Stimulated activated CD4-positive, alpha-beta T cell treated with anti-CD3 and anti-CD28 coated beads, Interleukin-1b, Interleukin-23, amount 100 ng/mL, for 4 hours (primary cell): ENCODE results near the gene GPR148.
"Not testable (repeated sequence)": the region's sequence is repeated elsewhere in the genome, so short reads cannot be mapped to it uniquely, and the experiment has no call there.

Experiments used
- DNase-seq, 2 donors: peaks; one replicate each; pipeline ENCODE4 v3.0.0-alpha.2; 2020; ENCODE audit warnings: low read depth in 2 of 2

The GPR148 gene, protein sequence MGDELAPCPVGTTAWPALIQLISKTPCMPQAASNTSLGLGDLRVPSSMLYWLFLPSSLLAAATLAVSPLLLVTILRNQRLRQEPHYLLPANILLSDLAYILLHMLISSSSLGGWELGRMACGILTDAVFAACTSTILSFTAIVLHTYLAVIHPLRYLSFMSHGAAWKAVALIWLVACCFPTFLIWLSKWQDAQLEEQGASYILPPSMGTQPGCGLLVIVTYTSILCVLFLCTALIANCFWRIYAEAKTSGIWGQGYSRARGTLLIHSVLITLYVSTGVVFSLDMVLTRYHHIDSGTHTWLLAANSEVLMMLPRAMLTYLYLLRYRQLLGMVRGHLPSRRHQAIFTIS

DNA sequence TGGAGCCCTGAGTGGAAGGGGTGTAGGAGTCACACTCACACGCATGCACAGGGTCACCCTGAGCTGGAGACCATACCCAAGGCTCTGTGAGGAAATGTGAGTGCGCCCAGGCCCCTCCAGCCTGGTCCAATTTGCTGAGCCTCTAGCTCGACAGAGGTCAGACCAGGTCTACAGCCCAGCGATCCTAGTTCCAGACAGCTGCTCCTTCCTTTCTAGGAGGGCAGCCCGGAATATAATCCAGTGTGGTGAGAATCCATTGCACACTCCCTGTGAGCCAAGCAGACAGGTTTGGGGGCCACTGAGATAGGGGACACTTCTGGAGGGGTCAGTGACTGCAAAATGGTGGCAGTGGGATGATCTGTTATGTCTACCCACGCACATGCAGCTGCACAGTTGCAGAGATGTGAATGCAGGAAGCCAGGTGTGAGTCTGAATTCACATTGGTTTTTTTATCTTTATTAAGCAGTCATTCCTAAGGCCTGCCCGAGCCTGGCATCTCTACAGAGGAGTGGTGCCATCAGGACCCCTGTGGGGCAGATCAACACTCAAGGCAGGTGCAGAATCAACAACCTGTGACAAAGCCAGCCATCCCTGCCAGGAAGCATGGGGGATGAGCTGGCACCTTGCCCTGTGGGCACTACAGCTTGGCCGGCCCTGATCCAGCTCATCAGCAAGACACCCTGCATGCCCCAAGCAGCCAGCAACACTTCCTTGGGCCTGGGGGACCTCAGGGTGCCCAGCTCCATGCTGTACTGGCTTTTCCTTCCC is at the start of gene GPR148:
GPR148 (plus strand) TSS at position 522 of the 768 bp plus-strand sequence; CDS start at position 604, 82 bp downstream.
- DNase-seq, result no peak

DNA sequence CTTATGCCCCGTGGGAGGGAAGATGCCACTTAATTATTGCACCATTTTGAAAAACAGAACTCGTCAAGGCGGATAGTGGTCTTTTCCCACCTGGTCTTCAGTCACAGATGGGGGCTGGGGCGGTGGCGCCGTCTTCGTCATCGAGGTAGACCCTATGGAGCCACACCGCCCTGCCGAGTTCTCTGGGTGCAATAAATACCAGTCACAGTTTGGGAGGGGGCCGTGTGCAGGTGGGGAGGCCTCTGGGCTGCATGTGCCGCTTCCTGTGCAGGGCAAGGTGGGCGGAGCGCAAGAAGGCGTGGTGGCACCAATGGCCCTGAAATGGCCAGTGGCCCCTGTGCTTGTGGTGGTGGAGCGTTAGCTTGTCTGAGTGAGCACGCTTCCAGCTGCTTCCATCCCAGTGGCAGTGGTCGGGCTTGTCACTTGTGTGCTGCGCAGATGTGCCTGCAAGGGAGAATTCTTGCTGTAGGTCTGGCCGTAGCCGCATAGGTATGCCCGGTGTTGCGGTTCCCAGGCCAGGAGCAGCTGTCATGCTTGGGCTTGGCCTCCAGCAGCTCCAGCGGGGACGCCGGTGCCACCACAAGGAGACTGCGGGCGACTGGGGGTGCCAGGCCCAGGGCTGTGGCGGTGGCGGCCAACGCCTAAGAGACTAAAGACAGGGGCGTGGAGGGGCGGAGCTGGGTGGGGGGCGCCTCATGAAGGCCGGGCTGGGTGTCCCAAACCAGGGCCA is 36.7 kb upstream of the GPR148 start:
- DNase-seq, result not testable (repeated sequence)

DNA sequence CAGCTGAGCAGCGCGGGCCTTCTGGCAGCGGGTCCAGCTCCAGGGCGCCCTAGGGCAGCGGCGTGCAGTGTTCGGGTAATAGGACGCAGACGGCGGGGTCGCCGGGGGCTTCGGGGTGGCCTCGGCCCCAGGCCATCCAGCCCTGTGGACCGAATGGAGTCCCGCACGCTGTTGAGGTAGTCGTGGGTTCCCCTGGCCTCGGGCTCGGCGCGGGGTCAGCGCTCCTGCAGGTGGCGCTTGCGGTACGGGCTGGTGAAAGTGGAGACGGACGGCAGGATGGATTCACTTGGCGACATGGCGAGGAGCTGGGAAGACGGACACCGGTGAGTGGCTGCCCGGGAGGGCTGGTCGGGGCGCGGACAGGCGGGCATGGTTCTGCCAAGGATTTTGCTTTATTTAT is 35.4 kb upstream of the GPR148 start:
- peak in 1 of 2 donors; percentile 6 for DNase-seq

DNA sequence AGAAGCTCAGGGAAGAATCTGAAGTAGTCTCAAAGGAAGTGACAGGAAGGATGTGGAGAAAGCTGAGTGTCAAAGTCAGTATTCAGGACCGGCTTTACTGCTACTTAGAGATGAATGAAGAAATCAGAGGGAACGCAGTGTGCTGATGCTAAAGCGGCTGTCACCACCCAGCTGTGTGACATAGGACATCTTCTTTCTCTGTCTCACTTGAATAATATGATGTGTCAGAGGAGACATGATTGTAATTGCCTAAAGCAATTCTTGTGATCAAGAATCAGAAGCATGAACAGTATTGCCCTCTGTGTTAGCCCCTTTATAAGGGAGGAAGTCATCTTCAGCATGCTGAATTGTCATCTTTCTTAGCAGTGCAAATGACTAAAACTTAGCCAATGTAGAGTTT is 25.6 kb upstream of the GPR148 start:
- DNase-seq, result not testable (repeated sequence)

DNA sequence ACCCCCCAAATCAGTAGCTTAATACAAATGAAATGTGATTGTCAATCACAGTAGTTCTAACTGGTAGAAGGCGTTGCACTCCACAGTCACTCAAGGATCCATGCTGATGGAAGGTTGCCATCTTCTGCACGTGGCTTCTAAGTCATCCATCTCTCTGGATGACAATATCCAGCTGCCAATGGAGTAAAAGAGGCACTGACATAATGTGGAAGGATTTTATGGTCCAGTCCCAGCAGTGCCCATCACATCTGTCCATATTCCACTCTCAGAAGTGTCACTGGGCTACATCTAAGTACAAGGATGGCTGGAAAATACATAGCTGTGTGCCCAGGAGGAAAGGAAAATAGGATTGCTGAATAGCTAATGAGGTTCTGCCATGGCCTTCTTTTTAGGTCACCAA is 14.1 kb upstream of the GPR148 start:
- not testable (repeated sequence) for DNase-seq

DNA sequence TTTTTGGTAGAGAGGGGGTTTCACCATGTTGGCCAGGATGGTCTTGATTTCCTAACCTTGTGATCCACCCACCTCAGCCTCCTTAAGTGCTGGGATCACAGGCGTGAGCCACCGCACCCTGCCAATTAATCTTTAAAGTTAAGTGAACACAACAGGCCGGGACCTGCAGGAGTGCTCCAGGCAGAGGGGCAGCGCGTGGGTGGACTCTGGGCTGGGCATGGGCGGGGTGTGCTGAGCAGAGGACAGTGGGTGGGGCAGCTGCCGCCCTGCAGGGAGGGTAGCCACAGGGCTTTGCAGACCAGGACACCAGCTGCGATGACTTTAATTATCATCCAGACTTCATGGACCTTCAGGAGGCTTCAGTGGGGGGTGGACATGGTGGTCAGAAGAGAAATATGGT is 8.8 kb upstream of the GPR148 start:
- no peak for DNase-seq

DNA sequence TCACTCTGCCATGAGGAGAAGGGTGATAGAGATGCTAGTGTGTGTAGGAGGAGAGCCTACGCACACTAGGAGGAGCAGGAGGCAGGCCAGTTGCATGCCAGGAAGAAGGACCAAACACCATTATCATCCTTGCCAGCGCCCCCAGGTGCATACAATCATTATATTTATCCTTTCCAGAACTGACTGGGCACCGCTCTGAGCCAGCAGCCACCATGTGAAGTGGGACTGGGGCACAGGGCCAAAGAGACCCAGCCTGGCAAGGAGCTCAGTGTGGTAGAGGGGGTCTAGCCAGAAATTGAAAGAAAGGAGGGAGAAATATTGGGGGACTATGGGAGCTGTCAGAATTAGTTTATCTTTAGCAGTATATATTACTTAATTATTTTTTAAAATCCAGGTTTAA is 8.3 kb upstream of the GPR148 start:
- DNase-seq, result no peak

DNA sequence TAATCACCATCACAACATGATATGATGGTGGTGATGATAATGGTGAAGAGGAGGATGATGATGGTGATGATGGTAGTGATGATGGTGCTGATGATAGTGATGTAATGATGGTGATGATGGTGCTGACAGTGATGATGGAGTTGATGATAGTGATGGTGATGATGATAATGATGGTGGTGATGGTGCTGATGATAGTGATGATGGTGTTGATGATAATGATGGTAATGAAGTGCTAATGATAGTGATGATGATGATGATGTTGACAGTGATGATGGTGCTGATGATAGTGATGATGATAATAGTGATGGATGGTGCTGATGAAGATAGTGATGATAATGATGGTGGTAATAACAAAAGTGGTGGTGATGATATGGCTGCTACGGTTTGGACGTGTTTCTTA is 4.4 kb upstream of the GPR148 start:
- DNase-seq, result no peak

DNA sequence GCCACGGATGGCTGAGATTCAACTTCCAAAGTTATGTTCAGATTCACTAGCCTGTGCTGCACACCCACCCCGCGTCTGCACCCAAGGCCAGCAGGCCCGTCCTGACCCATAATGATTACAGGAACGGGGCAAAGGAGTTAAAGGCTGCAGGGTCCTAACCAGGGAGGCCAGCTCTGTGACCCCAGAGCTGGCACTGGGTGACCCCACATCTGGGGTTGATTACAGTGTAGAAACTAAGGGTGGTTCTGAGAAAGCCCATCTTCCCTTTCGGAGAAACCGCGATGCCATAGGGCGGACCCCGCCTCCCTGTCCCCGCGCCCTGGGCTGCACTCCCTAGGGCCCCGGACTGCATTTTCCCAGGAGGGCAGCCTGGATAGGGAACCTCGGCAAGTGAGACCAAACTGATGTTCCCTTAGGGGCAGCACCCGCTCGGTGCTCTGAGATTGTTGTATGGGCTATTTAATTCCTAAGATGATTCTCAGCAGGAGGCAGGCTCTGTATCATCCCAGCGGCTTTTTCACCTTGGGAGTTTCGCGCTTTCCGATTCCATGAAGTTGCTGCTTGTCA is 2.2 kb upstream of the GPR148 start:
- DNase-seq, result no peak

DNA sequence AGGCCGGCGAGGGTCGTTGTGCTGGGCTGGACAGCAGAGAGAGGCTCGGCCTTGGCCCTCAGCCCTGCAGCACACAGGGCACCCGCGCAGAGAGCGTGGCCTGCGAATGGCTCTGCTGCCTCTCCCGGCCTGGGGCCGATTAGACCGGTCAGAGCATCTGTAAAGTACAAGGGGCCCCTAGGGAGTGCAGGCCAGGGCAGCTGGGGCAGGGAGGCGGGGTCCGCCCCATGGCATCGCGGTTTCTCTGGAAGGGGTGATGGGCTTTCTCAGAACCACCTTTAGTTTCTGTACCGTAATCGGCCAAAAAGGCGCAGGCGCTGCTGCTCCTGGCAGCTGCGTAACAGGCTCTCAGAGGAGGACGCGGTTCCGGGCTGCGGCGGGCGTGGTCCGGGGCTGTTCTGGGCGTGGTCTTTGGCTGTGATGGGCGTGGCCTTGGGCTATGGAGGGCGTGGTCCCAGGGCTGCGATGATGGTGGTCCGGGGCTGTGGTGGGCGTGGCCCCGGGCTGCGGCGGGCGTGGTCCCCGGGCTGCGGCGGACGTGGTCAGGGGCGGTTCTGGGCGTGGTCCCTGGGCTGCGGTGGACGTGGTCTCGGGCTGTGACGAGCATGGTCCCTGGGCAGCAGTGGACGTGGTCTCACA is 1.5 kb upstream of the GPR148 start:
- DNase-seq, result peak; percentile 73 to 79

DNA sequence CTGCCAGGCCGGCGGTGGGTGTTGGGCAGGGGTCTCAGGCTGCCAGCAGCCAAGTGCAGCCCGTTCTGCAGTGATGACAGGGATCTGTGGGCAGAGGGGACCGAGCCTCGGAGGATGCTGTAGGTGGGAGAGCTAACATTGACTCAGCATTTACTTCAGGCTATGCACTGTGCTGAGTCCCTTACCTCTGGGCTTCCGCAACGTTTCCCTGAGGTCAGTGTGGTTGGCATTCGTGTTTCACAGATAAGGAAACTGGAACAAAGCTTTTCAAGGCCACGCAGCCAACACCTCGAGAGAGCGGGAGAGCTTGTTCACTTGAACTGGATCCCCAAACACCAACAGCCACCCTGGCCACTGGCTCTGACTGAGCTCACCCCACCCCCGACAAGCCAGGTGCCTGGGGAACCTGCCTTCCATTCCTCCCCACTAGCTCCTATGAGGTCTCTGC is 839 bp upstream of the GPR148 start:
- peak in 1 of 2 donors; percentile 15 for DNase-seq

DNA sequence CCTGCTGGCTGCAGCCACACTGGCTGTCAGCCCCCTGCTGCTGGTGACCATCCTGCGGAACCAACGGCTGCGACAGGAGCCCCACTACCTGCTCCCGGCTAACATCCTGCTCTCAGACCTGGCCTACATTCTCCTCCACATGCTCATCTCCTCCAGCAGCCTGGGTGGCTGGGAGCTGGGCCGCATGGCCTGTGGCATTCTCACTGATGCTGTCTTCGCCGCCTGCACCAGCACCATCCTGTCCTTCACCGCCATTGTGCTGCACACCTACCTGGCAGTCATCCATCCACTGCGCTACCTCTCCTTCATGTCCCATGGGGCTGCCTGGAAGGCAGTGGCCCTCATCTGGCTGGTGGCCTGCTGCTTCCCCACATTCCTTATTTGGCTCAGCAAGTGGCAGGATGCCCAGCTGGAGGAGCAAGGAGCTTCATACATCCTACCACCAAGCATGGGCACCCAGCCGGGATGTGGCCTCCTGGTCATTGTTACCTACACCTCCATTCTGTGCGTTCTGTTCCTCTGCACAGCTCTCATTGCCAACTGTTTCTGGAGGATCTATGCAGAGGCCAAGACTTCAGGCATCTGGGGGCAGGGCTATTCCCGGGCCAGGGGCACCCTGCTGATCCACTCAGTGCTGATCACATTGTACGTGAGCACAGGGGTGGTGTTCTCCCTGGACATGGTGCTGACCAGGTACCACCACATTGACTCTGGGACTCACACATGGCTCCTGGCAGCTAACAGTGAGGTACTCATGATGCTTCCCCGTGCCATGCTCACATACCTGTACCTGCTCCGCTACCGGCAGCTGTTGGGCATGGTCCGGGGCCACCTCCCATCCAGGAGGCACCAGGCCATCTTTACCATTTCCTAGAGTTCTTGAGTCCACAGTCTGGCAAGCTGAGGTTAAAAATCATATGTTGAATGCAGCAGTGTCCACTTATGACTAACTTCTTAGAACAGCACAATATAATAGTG is 741 bp downstream of the GPR148 start:
- DNase-seq, result no peak

DNA sequence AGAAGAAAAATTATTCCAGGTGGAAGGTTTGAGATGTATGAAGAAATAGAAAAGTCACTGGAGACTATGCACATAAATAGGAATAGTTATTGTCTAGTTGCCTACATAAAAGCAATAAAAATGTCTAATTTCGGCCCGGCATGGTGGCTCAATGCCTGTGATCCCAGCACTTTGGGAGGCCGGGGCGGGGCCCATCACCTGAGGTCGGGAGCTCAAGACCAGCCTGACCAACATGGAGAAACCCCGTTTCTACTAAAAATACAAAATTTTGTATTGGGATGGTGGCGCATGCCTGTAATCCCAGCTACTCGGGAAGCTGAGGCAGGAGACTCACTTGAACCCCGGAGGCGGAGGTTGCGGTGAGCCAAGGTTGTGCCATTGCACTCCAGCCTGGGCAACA is 3.4 kb downstream of the GPR148 start:
- not testable (repeated sequence) for DNase-seq

DNA sequence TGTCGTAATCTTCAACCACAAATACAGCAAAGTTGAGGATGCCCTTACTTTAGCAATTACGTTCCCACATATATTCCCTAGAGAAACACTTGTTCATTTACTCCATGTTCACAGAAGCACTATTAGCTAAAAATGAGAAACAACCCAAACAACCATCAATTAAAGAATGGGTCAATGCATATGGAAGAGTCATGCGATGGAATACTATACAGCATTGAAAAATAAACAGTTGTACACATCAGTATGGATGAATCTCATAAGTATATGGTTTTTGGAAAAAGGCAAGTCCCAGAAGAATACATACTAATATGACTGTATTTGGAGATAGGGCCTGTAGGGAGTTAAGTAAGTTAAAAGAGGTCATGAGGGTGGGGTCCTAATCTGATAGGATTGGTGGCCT is 6.3 kb downstream of the GPR148 start:
- no peak for DNase-seq

DNA sequence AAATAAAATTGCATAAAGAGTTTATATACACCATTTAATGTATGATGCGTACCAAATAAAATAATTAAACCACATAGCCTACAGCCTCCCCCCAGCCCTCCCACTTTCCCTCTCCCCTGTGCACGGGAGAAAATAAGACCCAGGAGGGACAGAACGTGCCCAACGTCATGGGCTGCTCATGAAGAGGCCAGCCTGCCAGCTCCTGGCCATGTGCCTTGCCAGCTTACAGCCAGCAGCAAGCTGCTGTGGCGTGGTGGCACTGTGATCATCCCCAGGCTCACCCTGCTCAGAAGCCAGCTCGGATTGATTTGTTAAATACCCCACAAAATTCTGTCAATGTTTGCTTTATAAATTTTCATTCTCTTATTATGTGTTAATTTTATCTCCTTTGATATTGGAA is 7.6 kb downstream of the GPR148 start:
- DNase-seq, result no peak

DNA sequence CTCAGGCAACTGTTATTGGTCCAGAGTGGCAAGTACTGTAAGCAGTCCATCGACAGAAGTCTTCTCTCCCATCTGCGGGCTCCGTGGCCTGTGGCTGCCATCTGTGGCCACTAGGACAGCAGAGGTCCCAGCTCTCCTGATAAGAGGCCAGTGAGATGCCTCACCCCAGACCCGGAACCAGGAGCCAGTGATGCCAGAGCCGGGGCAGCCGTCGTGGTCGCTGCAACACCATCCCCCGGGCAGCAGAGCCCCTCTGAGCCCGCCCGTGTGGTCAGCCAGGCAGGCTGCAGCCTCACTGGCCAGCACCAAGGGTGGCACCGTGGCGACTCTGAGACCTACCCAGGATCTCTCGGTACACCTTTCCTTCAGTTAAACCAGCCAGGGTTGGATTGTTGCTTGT is 8.7 kb downstream of the GPR148 start:
- no peak for DNase-seq

DNA sequence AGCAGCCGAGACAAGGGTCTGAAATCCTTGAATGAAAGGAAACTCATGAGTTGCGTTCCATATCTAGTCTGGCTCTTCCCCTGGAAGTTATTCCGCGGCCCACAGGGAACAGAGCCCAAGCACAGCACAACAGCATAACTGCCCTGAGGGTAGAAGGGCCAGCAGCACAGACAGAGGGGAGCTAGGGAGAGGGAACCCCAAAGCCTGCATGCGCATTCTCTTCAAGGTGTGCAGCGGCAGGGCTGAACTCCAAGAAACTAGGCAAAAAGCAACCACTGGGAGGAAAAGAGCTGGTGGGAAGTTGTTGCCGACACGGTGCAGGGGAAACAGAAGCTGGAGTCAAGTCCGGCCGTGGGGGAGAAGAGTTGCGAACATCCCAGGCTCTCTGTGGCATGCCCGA is 11.8 kb downstream of the GPR148 start:
- DNase-seq, result no peak

DNA sequence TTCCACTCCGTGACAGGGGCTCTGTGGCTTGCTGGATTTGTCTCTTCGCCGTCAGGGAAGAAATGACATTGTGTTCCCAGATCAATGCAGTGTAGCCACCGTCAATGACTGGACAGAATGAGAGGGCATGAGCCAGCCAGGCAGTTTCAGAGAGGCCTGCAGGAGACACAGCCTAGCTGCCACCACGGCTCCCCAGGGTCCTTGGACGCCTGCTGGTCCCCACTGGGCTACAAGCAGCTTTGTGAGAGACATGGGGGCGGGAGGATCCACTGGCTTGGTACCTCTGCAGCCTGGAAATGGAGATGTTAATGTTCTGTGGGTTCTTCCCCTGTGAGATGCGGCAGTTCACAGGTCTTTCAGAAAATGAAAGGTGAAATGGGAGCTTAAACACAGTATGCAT is 14.4 kb downstream of the GPR148 start:
- no peak for DNase-seq

DNA sequence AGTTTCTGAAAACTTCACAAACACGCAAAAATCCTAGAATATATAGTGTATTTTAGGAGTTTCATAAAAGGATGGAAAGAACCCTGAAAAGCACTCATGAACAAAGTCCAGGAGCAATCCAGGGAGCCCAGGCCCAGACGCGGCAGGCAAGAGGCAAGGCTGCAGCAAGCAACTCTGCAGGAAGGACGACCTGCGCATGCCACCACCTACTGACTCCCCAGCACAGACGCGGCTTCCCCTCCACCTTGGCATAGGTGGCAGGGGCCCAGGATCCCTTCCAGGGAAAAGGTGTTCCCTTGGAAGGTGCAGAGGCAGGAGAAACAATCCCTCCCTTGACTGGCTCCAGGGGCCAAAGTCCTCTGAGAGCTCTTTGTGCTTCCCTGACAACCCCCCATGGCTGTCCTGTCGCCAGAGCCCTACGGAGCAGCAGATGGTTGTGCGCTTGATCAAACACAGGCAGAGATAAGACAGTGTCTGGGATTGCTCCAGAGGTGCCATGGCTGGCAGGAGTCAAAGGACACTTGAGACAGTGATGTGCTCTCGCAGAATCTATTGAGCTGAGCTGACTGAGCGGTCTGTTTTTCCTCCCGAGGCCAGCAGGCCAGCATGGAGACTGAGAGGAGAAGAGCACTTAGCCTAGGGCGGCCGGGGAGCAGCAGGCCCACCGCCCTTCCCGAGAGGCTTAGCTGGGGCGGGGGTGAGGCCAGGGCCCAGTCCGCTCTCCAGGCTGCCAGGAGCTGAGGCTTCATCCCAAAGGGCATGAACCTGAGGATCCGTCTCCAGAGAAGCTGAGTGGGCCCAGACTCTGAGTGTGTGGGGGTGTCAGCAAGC is 15.6 kb downstream of the GPR148 start:
- no peak for DNase-seq

DNA sequence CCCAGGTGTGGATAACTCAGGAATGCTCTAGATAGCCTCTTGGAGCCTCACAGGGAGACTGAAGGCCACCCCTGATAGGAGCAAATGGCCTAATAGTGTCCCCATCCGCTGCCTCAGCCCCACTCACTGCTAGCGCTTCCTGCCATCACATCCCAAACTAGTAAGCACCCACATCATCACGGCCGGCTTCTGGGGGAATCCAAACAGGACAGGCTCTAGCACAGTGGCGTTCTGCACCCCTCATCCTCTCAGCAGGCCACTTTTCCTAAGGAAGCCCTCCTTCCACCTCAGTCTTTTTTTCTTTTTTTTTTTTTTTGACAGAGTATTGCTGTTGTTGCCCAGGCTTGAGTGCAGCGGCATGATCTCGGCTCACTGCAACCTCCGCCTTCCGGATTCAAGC is 20.2 kb downstream of the GPR148 start:
- DNase-seq, result no peak
